LNCaP clone FGC (cell line): ENCODE data around the gene SLC43A3.

Experiments
- DNase-seq: peaks from one replicate; pipeline ENCODE4 v3.0.0-alpha.2; 2011; ENCODE audit warnings: low read depth
- H3K4me3 ChIP-seq: 2 replicates; pipeline ENCODE4 v1.5.1; 2011; ENCODE audit warnings: mild to moderate bottlenecking, low read depth, low read length, control low read depth
- CTCF ChIP-seq: IDR thresholded peaks from 2 replicates; pipeline ENCODE4 v1.5.1; 2012; ENCODE audit warnings: mild to moderate bottlenecking; ENCODE audit not compliant: control insufficient read depth, insufficient read depth; ENCODE audit errors: extremely low read depth

Gene SLC43A3

GRCh38 chr11:57426439-57426928, 437 bp downstream of the SLC43A3 start:
- H3K4me3 ChIP-seq: no peak overlapping the region
- DNase-seq: no peak
- no peak for TF ChIP-seq CTCF

GRCh38 chr11:57425565-57426438, 1.1 kb downstream of the SLC43A3 start:
- TF ChIP-seq CTCF: no peak
- no peak for DNase-seq

GRCh38 chr11:57424792-57425564, 1.9 kb downstream of the SLC43A3 start:
- H3K4me3 ChIP-seq: no peak overlapping the region
- TF ChIP-seq CTCF: no peak
- no peak for DNase-seq

More at GRCh38 chr11:57425565-57426438, 1.1 kb downstream of the SLC43A3 start:
- H3K4me3 ChIP-seq: no peak overlapping the region

DNA sequence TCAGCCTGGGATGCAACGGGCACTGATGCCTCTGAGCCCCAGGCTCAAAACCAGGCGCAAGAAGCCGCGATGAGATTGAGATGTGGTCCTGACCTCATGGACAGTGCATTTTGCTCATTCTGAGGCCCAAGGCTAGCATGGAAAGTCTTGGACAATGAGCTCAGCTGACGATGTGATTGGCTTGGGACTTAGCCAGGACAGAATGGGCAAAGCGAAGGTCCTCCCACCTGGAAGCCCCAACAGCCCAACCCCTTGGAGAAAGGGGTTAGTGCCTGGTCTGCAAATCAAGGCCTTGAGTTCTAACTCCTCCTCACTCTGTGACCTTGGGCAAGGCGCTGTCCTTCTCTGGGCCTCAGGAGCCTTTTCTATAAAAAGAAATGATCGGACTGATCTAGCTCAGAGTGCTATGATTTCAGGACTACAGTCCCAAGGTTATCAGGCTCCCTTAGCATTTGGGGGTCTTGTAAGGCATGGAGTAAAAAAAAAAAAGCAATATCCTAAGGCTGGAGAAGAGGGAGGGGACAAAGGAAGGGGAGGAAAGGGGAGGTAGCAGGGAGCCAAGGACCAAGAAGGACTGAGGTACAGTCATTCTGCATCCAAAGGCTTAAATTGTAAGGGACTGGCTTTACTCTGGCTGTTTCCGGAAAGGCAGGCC, 2.7 kb downstream of the SLC43A3 start:
- DNase-seq: no peak
- TF ChIP-seq CTCF: no peak
- H3K4me3 ChIP-seq: no peak overlapping the region

DNA sequence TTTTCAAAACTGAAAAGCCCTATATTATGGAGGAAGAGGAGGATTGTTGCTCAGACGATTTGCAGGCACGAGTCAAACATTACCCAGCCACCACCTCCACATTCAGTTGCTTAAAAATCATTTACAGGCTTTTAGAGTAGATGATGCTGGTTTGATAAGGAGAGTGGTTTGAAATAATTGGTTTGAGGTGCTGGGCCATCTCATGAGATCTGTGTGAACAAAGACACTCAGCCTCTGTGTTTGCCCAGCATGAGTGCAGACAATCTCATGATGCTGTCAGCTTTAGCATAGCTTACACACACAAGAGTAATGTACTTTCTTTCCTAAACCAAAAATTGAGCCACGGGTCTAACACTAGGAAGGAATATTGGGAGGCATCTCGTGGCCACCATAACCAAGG, 4.3 kb downstream of the SLC43A3 start:
- no peak for TF ChIP-seq CTCF
- no peak overlapping the region for H3K4me3 ChIP-seq
- no peak for DNase-seq

- no peak for DNase-seq
- no peak for TF ChIP-seq CTCF
- no peak overlapping the region for H3K4me3 ChIP-seq
Observed at GRCh38 chr11:57421805-57422204, 5.1 kb downstream of the SLC43A3 start.
